ENCODE results near the gene PEMT. TPM values are rescaled to one million over a fixed set of nuclear protein-coding genes. Genes with fewer than 3 reads are reported as not detected.
A peak's percentile ranks its signal among the peaks of the same experiment; 100 is the strongest.

The PEMT gene
- total and polyA plus RNA-seq, 2 experiments from 2014 or later: 54.8 to 55.2 TPM

- TF ChIP-seq CTCF (conservative IDR thresholded peaks at IDR 0.05; ENCODE audit: low read depth in 2 of 2) (no peak), JUNB (IDR thresholded peaks at IDR 0.05; ENCODE audit: unreplicated experiment) (no peak), NANOG (IDR thresholded peaks at IDR 0.05; ENCODE audit: borderline replicate concordance) (no peak), CREB1 (CRISPR knock-in tag; IDR thresholded peaks at IDR 0.05; ENCODE audit: low read depth) (no peak), EZH2 (IDR thresholded peaks at IDR 0.05; ENCODE audit: low read depth, unreplicated experiment) (no peak), REST (IDR thresholded peaks at IDR 0.05; ENCODE audit: unreplicated experiment) (no peak), ZNF114 (CRISPR knock-in tag; IDR thresholded peaks at IDR 0.05) (no peak), STAT1 (IDR thresholded peaks at IDR 0.05; ENCODE audit: unreplicated experiment) (no peak)
These were observed 24.5 kb downstream of the PEMT start (continued) for GRCh38 chr17:17566896-17567513.

GRCh38 chr17:17565471-17566339 is 25.8 kb downstream of the PEMT start:
- DNase-seq (ENCODE audit: low spot score) (no peak), ATAC-seq (no peak)
- Histone ChIP-seq H3K27ac (ENCODE audit: low read depth) (no peak overlapping the region), H3K4me2 (no peak overlapping the region), H3F3A (replicated peaks; ENCODE audit: low read depth) (no peaks in the 10 kb centered on the region), H4K20me1 (replicated peaks; ENCODE audit: insufficient read depth) (no peaks in the 10 kb centered on the region), H3K79me2 (replicated peaks; ENCODE audit: insufficient read depth) (no peaks in the 10 kb centered on the region), H3K4me3 (no peak overlapping the region), H3K4me1 (ENCODE audit: insufficient read depth) (no peaks in the 10 kb centered on the region; the same call in 1 of the 2 replicates), H3K36me3 (ENCODE audit: insufficient read depth) (no peaks in the 10 kb centered on the region), H3K27me3 (ENCODE audit: insufficient read depth) (no peaks in the 10 kb centered on the region), H3K9me2 (ENCODE audit: insufficient read depth) (no peaks in the 10 kb centered on the region), H2AFZ (no peak overlapping the region)
- no peaks in the 10 kb centered on the region for H3K9me3 Mint-ChIP-seq
- no peak overlapping the region; the same call in 2 of the 3 replicates for H3K4me3 Mint-ChIP-seq
- H3K4me1 Mint-ChIP-seq: peaks cover 17% of the 10 kb centered on the region
- peak overlapping the region; percentile 78 for H3K27ac Mint-ChIP-seq
- peaks cover 9% of the 10 kb centered on the region for H3K27me3 Mint-ChIP-seq (ENCODE audit: insufficient read depth, low read depth, poor library complexity)
- H3K36me3 Mint-ChIP-seq (ENCODE audit: low read depth): no peaks in the 10 kb centered on the region
- no peak for TF ChIP-seq ETS1 (IDR thresholded peaks at IDR 0.05)
- no peak for TF ChIP-seq CTCF (conservative IDR thresholded peaks at IDR 0.05; ENCODE audit: low read depth in 2 of 2)
